Epithelial cell of proximal tubule (primary cell): ENCODE measurements around the gene RBP3. TPM values are rescaled to one million over a fixed set of nuclear protein-coding genes. Genes with fewer than 3 reads are reported as not detected.

ENCODE experiments used
- DNase-seq: peaks from one replicate; pipeline ENCODE4 v3.0.0-alpha.2; 2011; ENCODE audit warnings: low read depth
- H3K4me3 ChIP-seq: 2 replicates; pipeline ENCODE4 v1.5.1; 2011; ENCODE audit warnings: low read depth, mild to moderate bottlenecking, low read length
- CTCF ChIP-seq: conservative IDR thresholded peaks from 2 replicates; pipeline ENCODE4 v1.5.1; 2012; ENCODE audit warnings: low read depth, mild to moderate bottlenecking, low read length
- total RNA-seq: library from RNA; depleted of rRNA; stranded (reverse); fragments of >200 nt; gene quantifications from 2 replicates; pipeline ENCODE4 v1.2.3, GENCODE V29; 2015

Gene RBP3
- total RNA-seq, 1 donor from 2014 or later = not detected

GRCh38 chr10:47360419-47361040, 12.4 kb downstream of the RBP3 start:
- DNase-seq = no peak
- TF ChIP-seq CTCF = no peak
- no peak overlapping the region for H3K4me3 ChIP-seq

GRCh38 chr10:47361293-47361692, 13.1 kb downstream of the RBP3 start:
- peak; percentile 94 for TF ChIP-seq CTCF
- no peak for DNase-seq
- no peak overlapping the region for H3K4me3 ChIP-seq

- TF ChIP-seq CTCF = no peak
- no peak overlapping the region for H3K4me3 ChIP-seq
- no peak for DNase-seq
Measured at GRCh38 chr10:47362199-47362598, 14.0 kb downstream of the RBP3 start.

- H3K4me3 ChIP-seq = no peak overlapping the region
- no peak for TF ChIP-seq CTCF
- DNase-seq = no peak
Measured at GRCh38 chr10:47363781-47364180, 15.6 kb downstream of the RBP3 start.

- no peak for TF ChIP-seq CTCF
- H3K4me3 ChIP-seq = no peak overlapping the region
- DNase-seq = no peak
Measured at GRCh38 chr10:47364366-47364765, 16.2 kb downstream of the RBP3 start.

GRCh38 chr10:47364911-47365310, 16.7 kb downstream of the RBP3 start:
- TF ChIP-seq CTCF = no peak
- DNase-seq = no peak
- no peak overlapping the region for H3K4me3 ChIP-seq
